HepG2 (cell line): ENCODE results near the gene SMAD7. TPM values are rescaled to one million over a fixed set of nuclear protein-coding genes. Genes with fewer than 3 reads are reported as not detected.
A peak's percentile ranks its signal among the peaks of the same experiment; 100 is the strongest.

Experiments
- ATF7 ChIP-seq, 2 experiments: fragments of 450-650 bp in 1 of 2; sonication (generic) in 1 of 2; formaldehyde crosslinking in 1 of 2; IDR thresholded peaks; 2 replicates each; pipeline versions ENCODE4 v1.4.0 to v1.6.1; 2016 to 2020; ENCODE audit warnings: antibody characterized with exemption in 1 of 2, mild to moderate bottlenecking in 1 of 2, missing genetic modification reagents in 1 of 2
- CBX2 ChIP-seq, 2 experiments: fragments of 200-600 bp in 1 of 2; sonication (generic); formaldehyde crosslinking in 1 of 2; IDR thresholded peaks; 2 replicates each; pipeline versions ENCODE4 v1.7.0 to v1.8.1; 2018 to 2022; ENCODE audit warnings: low read depth in 2 of 2, low read length in 1 of 2, mild to moderate bottlenecking in 1 of 2, missing genetic modification reagents in 1 of 2
- CEBPG ChIP-seq: IDR thresholded peaks from 2 replicates; pipeline ENCODE4 v1.6.1; 2016
- ELF4 ChIP-seq: sonication (generic); formaldehyde crosslinking; IDR thresholded peaks from 2 replicates; pipeline ENCODE4 v1.5.0; 2020; ENCODE audit warnings: missing genetic modification reagents, mild to moderate bottlenecking, moderate library complexity, borderline replicate concordance
- ETS1 ChIP-seq: sonication (generic); formaldehyde crosslinking; IDR thresholded peaks from 2 replicates; pipeline ENCODE4 v1.4.0; 2020; ENCODE audit warnings: missing genetic modification reagents
- GLI4 ChIP-seq: sonication (generic); formaldehyde crosslinking; IDR thresholded peaks from 2 replicates; pipeline ENCODE4 v1.5.1; 2020; ENCODE audit warnings: missing genetic modification reagents, mild to moderate bottlenecking, moderate library complexity, borderline replicate concordance
- HBP1 ChIP-seq: IDR thresholded peaks from 2 replicates; pipeline ENCODE4 v1.6.1; 2016; ENCODE audit warnings: low read depth, control low read depth
- KAT2B ChIP-seq: fragments of 150-350 bp; IDR thresholded peaks from 2 replicates; pipeline ENCODE4 v1.6.1; 2014; ENCODE audit warnings: low read depth, low read length, borderline replicate concordance
- MTA1 ChIP-seq: sonication (generic); formaldehyde crosslinking; IDR thresholded peaks from 2 replicates; pipeline ENCODE4 v1.4.0; 2020; ENCODE audit warnings: missing genetic modification reagents, mild to moderate bottlenecking, borderline replicate concordance
- NCOA5 ChIP-seq: sonication (generic); formaldehyde crosslinking; IDR thresholded peaks from 2 replicates; pipeline ENCODE4 v1.4.0; 2020; ENCODE audit warnings: missing genetic modification reagents
- SRF ChIP-seq: IDR thresholded peaks from 2 replicates; pipeline ENCODE4 v1.6.1; 2011; ENCODE audit warnings: mild to moderate bottlenecking, low read depth, low read length, moderate library complexity
- ZBTB49 ChIP-seq: sonication (generic); formaldehyde crosslinking; IDR thresholded peaks from 2 replicates; pipeline ENCODE4 v1.4.0; 2020; ENCODE audit warnings: missing genetic modification reagents, borderline replicate concordance
- ZKSCAN1 ChIP-seq: fragments of 150-350 bp; IDR thresholded peaks from 2 replicates; pipeline ENCODE4 v1.6.1; 2014; ENCODE audit warnings: low read length
- ZNF12 ChIP-seq: sonication (generic); formaldehyde crosslinking; IDR thresholded peaks from 2 replicates; pipeline ENCODE4 v1.5.0; 2020; ENCODE audit warnings: missing genetic modification reagents
- ZNF256 ChIP-seq: sonication (generic); formaldehyde crosslinking; conservative IDR thresholded peaks from 2 replicates; pipeline ENCODE4 v1.4.0; 2020; ENCODE audit warnings: missing genetic modification reagents
- ZNF276 ChIP-seq: sonication (generic); formaldehyde crosslinking; IDR thresholded peaks from 2 replicates; pipeline ENCODE4 v1.4.0; 2020; ENCODE audit warnings: mild to moderate bottlenecking, low read depth, missing genetic modification reagents
- ZNF512B ChIP-seq: sonication (generic); formaldehyde crosslinking; IDR thresholded peaks from 2 replicates; pipeline ENCODE4 v1.5.1; 2020; ENCODE audit warnings: missing genetic modification reagents, mild to moderate bottlenecking, borderline replicate concordance
- ZNF614 ChIP-seq: IDR thresholded peaks from 2 replicates; pipeline ENCODE4 v1.6.1; 2018; ENCODE audit warnings: missing biosample characterization, missing genetic modification reagents, inconsistent platforms, borderline replicate concordance
- ZNF782 ChIP-seq: sonication (generic); formaldehyde crosslinking; IDR thresholded peaks from 2 replicates; pipeline ENCODE4 v1.4.0; 2020; ENCODE audit warnings: missing genetic modification reagents, mild to moderate bottlenecking, borderline replicate concordance
- polyA plus RNA-seq, 8 experiments: library from polyadenylated mRNA; depleted of rRNA in 3 of 8; stranded (reverse) in 7 of 8; unstranded in 1 of 8; fragments of >200 nt; fragmentation: Illumina TruSeq in 4 of 8; extraction: Trizol in 4 of 8; gene quantifications; 2 replicates each; pipeline versions ENCODE4 v1.2.1 to v1.2.3, GENCODE V29; 2011 to 2016; ENCODE audit warnings: low read depth in 4 of 8, missing spikeins in 1 of 8, mixed read lengths in 1 of 8; ENCODE audit not compliant: insufficient read depth in 1 of 8
- total RNA-seq, 5 experiments: library from RNA; depleted of rRNA; stranded (reverse); fragments of >200 nt; fragmentation: Illumina TruSeq; extraction: Trizol; gene quantifications; 2 replicates each; pipeline ENCODE4 v1.2.3, GENCODE V29; 2016; ENCODE audit warnings: low read depth in 1 of 5

The SMAD7 gene
- total and polyA plus RNA-seq, 2 of the 13 experiments (the other 11 are each of a cell fraction or from before 2014, with no cell fraction given): 17.4 to 24.7 TPM

- TF ChIP-seq ZNF614 (CRISPR knock-in tag): peak; percentile 24; the same call in 1 of the 2 replicates
- TF ChIP-seq ZKSCAN1: no peak
- peak; percentile 10; the same call in 1 of the 2 replicates for TF ChIP-seq CEBPG (CRISPR knock-in tag)
- TF ChIP-seq ZBTB49 (CRISPR knock-in tag): no peak
- TF ChIP-seq SRF: no peak
- no peak for TF ChIP-seq NCOA5 (CRISPR knock-in tag)
- TF ChIP-seq ZNF512B: no peak
- TF ChIP-seq CBX2 (IDR thresholded peaks at IDR 0.05; ENCODE audit: low read depth, low read length): no peak
- TF ChIP-seq CBX2 (CRISPR knock-in tag; IDR thresholded peaks at IDR 0.05; ENCODE audit: low read depth): no peak
- TF ChIP-seq ZNF276 (CRISPR knock-in tag): no peak
- TF ChIP-seq ZNF256 (CRISPR knock-in tag): no peak
- no peak for TF ChIP-seq ZNF12
- no peak for TF ChIP-seq GLI4
- TF ChIP-seq ETS1 (CRISPR knock-in tag): no peak
- TF ChIP-seq ATF7 (IDR thresholded peaks at IDR 0.05): no peak
- 0 out of 2 replicates have a peak, but pooled peaks have one; percentile 32 for TF ChIP-seq ATF7 (CRISPR knock-in tag; IDR thresholded peaks at IDR 0.05)
- TF ChIP-seq ELF4: no peak
- no peak for TF ChIP-seq HBP1
- TF ChIP-seq KAT2B: no peak
- peak; percentile 54; the same call in 1 of the 2 replicates for TF ChIP-seq ZNF782 (CRISPR knock-in tag)
- no peak for TF ChIP-seq MTA1
Measured at GRCh38 chr18:48902856-48903601, 47.7 kb downstream of the SMAD7 start (continued).
